Medulla oblongata (tissue), 1 donor: ENCODE results near the gene MT1E.
"Not testable (repeated sequence)": the region's sequence is repeated elsewhere in the genome, so short reads cannot be mapped to it uniquely, and the experiment has no call there.

ENCODE experiments used
- DNase-seq: peaks from one replicate; pipeline ENCODE4 v3.0.0-alpha.2; 2015; ENCODE audit errors: extremely low spot score

The MT1E gene

DNA sequence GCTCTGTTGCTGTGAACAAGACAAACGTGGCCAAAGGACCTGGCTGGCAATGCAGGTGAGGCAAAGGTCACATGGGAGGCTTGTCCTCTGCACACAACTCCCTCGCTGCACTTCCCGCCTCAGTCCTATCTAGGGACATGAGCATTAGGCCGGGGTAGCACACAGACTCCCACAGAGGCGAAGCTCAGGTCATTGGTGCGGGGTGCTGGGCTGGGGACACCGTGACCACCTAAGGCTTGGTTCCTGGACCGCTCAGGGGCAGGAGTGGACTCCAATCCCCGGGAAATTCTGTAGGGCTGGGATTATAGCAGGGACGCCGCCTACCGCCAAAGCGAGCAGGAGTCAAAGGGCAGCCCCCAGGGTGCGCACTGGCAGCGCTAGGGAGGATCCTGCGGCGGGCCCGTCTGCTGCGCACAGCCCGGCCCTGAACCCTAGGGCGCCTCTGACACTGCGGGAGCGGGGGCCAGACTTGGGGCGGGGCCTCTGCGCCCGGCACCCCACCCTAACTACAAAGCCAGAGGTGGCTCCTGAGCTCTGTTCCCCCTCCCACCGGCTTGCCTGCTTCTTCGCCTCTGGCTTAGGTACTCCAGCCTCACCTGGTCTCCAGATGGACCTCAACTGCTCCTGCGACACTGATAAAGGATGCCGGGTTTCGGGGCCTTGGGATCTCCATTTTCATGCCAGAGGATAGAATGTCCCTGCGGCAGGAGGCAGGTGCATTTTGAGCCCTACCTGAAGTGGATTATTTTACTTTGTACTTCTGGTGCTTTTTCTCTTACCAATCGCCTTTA is 22.3 kb downstream of the MT1E start:
- DNase-seq = no peak

DNA sequence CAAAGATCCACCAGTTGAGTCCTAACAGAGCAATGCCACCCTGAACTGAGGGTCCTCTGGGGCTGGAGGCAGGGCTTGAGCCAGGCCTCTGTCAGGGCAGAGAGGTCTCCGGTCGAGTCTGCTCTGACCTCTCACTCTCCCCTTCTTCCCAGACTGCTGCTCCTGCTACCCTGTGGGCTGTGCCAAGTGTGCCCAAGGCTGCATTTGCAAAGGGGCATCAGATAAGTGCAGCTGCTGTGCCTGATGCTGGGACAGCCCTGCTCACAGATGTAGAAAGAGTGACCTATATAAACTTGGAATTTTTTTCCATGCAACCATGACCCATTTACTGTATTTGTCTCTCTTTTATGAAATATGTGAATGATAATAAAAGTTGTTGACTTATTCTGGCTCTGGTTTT is 23.7 kb downstream of the MT1E start:
- DNase-seq = no peak

DNA sequence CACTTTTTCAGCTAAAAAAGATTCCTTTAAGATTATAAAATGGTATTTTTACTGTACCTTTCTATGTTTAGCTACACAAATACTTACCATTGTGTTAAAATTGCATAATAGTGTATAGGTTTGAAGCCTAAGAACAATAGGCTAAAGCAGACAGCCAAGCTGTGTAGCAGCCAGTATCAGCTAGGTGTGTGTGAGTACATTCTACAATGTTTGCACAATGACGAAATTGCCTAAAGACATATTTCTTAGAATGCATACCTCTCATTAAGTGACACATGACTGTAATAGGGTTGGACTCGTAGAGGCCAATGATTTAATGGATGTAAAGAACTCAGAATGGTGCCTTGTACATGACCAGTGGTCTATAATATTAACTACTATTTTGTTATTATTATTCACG is 24.2 kb downstream of the MT1E start:
- DNase-seq = no peak

DNA sequence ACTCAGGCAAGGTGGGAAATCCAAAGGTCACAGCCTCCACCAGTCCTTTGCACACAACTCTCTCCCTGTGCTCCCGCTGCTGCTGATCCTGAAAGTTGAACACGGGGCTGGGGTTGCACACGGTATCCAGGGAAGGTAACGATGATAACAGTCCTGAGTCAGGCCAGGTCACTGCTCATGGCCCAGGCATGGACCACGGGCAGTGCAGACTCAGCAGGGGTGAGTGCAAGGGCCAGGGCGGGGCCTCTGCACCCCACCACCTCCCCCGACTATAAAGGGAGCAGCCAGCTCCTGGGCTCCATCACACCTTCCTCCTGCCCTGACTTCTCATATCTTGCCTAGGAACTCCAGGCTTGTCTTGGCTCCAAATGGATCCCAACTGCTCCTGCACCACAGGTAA is 26.0 kb downstream of the MT1E start, which contains the start of gene MT1B:
TSS of gene MT1B (plus strand) at position 301 of the 400 bp plus-strand sequence. CDS start at position 369, 68 bp downstream.
- DNase-seq = no peak

DNA sequence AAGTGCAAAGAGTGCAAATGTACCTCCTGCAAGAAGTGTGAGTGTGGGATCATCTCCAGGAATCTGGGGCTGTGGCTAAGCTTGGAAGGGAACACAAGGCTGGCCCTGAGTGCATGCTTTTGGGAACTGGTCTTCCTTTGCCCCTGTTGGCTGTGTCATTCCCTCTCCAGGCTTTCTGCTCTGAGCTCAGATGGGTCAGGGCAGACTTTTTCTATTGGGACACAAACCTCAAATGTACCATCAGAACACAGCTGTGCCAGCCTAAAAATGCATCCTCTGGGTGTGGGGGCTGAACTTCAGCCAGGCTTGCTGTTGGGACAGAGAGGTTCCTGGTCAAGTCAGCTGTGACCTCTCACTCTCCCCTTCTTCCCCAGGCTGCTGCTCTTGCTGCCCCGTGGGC is 27.0 kb downstream of the MT1E start:
- DNase-seq = no peak

DNA sequence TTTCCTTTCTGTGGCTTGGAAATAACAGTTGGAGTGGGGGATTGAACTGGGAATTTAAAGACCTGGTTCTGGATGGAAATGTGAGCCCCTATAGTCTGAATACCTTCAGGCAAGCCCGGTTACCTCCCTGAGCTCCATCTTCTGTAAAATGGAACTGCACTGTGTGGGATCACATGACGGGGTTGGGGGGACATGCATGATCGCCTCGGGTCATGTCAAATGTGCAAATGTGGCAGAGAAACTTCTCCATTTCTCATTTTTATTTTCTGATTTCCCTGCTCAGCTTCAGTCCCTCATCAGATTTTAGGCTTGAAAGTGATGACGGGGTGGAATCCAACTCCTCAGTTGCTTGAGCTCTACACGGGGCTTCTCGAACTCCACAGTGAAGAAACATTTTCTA is 27.6 kb downstream of the MT1E start:
- DNase-seq = no peak

DNA sequence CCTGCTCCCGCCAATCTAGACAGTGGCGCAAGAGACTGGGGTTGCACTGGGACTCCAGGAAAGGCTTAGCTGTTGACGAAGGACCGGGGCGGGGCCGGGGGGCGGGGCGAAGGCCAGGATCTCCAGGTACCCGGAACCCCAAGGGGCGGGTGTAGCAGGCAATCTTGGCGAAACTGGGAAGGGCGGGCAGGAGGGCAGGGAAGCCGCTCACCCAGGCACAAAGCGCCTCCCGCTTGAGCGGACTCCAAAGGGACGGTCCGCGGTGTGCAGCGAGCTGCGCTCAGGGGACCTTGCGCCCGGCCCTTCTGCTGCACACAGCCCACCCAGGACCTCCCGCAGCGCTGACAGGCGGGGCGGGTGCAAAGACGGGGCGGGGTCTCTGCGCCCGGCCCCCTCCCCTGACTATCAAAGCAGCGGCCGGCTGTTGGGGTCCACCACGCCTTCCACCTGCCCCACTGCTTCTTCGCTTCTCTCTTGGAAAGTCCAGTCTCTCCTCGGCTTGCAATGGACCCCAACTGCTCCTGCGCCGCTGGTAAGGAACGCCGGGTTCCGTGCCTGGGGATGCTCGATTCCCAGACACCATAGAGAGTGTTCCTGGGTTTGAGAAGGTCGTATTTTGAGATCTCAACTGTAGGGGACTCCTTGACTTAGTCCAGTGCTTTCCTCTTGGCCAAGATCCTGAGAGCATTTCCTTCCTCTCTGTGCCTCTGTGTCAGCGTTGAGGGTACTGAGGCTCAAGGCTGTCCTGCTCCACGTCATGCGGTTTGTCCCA is 32.2 kb downstream of the MT1E start, which contains the start of gene MT1F:
TSS of gene MT1F (plus strand) at position 405 of the 772 bp plus-strand sequence. CDS start at position 505, 100 bp downstream.
- peak; percentile 69 for DNase-seq

DNA sequence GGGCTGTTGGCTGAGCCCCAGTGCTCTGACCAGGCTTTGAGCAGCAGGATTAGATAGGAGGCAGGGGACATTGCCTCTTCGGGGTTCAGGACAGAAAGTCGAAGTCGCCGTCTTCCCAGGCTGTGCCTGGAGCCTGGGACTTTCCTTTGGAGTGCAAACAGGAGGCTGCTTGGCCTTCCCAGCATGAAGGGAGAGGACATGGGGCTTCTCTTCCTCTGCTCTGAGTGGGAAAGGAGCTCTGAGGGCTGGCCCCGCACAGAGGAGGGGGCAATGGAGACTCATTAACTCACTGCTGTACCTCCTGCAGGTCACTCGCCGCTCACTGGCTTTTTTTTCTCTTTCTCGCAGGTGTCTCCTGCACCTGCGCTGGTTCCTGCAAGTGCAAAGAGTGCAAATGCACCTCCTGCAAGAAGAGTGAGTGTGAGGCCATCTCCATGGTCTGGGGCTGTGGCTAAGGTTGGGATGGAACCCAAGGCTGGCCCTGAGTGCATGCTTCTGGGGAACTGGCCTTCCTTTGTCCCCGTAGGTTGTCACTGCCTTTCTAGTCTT is 32.8 kb downstream of the MT1E start:
- no peak for DNase-seq

DNA sequence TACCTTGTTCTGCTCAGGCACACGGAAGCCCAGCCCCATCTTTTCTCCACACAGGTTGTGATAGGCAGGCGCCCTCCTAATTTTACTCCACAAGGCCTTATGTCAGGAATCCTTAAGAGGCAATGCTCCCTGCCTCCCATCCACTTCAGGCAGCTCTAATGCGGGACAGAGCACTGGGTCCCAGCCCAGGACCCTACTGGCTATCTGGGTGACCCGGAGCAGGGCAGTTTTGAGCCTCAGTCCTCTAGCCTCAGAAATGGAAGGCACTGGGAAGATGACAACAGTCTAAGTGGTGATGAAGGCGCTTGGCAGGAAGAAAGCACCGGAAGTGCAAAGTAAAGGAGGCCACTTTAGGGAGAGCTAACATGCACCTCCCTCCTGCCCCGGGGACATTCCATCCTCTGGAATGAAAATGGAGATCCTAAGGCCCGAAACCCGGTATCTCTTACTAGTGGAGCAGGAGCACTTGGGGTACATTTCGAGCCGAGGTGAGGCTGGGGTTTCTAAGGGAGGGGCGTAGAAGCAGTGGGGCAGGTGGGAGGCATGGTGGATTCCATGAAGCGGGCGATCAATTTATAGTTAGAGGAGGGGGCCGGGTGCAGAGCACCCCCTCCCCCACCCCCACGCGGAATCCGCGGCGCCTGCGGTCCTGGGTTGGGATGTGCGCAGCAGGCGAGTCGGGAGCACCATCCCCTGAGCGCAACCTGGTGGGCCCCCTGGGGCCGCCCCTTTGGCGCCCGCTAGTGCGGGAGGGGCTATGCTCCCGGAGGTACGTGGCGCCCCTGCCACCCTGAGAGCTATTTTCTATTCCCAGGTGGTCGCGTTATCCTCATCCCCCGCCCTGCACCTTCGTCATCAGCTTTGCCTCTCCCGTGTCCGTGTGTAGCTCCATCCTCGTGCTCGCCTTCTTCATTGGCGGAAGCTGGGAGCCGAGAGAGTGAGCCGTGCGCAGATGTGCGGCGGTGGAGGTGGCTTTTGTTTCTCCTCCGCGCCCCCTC is 37.1 kb downstream of the MT1E start:
- no peak for DNase-seq

DNA sequence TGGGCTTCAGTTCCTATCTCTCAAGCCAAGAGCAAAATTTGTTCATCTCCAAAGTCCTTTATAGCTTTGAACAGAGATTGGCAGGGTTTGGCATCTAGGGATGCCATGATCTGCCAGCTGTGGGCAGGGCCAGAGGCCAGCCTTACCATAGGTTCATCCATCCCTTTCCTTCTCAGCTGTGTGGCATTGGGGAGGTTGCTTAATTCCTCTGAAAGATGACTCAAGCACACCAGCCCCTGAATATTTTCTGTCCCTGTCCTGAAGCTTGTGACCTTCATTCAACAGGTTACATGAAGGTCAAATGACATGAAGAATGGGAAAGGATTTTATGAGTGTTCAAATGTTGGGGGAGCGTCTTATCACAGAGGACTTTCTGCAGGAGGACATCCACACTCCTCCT is 38.9 kb downstream of the MT1E start:
- DNase-seq = no peak

DNA sequence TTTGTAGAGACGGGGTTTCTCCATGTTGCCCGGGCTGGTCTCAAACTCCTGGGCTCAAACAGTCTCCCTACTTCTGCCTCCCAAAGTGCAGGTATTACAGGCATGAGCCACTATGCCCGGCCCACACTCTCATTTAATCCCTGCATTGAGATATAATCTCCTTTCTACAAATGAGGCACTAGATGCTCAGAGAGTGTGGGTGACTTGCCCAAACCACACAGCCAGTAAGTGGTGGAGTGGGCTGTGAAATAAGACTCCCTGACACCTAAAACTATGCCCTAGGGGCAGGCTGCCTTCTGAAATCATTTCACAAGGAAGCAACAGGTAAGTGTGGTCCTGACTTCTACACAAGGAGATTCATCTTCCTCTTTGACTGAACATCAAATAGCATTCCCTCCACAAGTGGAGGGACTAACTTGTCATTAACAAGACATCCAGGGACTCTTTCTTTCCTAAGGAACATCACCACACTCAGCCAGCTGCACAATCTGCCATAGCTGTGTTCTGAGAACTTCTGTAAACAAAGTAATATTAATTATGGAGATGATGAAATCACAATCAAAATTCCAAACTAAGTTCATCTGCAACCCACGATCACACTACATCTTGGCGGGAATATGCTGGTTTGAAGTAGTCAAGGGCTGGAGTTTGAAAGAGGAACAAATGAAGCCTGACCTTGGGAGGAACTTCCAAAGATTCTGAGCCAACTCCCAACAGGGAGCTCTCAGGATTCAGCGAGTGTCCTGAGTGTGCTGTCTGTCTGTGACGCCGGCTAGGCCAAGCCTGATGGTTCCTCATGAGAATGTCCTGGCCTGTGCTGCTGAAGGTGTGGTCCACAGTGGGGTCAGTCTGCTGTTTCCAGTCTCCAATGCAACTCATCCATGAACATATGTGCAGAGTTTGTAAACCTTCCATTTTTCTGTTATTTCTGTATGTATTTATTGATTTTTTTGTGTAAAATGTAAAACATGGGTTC is 40.0 kb downstream of the MT1E start:
- not testable (repeated sequence) for DNase-seq

DNA sequence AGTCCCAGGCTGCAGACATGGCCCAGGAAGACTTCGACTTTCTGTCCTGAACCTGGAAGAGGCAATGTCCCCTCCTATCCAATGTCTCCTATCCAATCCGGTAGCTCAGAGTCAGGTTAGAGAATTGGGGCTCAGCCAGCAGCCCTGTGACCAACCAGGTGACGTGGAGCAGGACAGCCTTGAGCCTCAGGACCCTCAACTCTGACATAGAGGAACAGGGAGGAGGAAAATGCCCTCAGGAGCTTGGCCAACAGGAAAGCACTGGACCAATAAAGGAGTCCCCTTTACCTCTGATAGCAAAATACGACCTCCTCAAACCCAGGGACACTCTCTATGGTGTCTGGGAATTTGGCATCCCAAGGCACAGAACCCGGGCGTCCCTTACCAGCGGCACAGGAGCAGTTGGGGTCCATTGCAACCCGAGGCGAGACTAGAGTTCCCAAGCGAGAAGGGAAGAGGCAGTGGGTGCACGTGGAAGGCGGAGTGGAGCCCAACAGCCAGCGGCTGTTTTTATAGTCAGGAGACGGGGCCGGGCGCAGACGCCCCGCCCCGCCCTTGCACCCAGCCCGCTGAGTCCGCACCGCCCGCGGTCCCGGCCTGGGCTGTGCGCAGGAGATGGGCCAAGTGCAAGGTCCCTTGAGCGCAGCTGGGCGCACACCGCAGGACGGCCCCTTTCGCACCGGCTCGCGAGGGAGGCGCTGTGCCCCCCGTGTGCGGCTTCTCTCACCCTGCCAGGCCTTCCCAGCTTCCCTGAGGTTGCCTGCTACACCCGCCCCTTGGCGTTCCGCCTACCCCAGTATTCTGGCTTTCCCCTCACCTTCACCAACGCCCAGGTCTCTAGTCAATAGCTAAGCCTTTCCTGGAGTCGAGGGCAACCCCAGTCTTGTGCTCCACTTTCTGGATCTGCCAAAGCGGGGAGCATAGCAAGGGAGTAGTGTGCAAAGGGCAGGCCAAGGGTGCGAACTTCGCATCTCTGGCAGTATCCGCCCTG is 42.3 kb downstream of the MT1E start, which contains the start of gene MT1G:
TSS of gene MT1G (minus strand) at position 485 of the 991 bp plus-strand sequence. CDS start at position 413, 72 bp downstream.
- peak; percentile 21 for DNase-seq

DNA sequence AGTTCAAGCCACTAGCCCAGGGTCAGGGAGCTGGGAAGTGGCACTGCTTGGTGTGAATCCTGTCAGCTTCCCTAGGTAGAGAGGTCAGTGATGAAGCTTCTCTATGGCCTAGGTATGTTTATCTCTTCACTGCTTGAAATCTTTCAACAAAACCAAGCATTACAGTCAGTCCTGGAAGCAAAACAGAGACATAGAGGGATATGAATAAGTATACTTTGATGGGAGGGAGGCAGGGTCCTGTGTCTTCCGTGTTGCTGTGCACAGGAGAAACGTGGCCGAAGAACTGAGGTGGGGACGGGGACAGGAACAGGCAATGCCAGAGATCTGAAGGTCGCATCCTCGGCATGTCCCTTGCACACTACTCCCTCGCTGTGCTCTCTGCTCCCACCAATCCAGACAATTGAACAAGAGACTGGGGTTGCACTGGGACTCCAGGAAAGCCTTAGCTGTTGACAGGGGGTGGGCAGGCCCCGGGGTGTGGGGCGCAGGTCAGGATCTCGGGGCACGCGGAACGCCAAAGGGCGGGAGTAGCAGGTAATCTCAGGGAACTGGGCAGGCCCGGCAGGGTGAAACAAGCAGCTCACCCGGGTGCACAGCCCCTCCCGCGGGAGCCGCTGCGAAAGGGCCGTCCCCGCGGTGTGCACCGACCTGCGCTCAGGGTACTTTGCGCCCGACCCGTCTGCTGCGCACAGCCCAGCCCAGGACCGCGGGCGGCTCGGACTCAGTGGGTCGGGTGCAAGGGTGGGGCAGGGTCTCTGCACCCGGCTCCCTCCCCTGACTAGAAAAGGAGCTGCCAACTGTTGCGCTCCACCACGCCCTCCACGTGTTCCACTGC is 43.6 kb downstream of the MT1E start, which contains the start of gene MT1H:
TSS of gene MT1H (plus strand) at position 810 of the 835 bp plus-strand sequence. CDS start 71 bp downstream, outside the sequence.
- DNase-seq = no peak

DNA sequence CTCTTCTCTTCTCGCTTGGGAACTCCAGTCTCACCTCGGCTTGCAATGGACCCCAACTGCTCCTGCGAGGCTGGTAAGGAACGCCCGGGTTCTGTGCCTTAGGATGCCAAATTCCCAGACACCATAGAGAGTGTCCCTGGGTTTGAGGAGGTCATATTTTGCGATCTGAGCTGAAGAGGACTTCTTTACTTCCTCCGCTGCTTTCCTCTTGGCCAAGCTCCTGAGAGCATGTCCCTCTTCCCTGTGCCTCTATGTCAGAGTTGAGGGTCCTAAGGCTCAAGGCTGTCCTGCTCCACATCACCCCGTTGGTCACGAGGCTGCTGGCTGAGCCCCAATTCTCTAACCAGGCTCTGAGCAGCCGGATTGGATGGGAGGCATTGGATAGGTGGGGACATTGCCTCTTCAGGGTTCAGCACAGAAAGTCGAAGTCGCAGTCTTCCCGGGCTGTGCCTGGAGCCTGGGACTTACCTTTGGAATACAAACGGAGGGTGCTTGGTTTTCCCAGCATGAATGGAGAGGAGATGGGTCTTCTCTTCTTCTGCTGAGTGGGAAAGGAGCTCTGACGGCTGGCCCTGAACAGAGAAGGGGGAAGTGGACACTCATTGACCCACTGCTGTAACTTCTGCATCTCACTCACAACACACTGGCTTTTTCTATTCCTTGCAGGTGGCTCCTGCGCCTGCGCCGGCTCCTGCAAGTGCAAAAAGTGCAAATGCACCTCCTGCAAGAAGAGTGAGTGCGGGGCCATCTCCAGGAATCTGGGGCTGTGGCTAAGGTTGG is 44.4 kb downstream of the MT1E start:
- DNase-seq = no peak

DNA sequence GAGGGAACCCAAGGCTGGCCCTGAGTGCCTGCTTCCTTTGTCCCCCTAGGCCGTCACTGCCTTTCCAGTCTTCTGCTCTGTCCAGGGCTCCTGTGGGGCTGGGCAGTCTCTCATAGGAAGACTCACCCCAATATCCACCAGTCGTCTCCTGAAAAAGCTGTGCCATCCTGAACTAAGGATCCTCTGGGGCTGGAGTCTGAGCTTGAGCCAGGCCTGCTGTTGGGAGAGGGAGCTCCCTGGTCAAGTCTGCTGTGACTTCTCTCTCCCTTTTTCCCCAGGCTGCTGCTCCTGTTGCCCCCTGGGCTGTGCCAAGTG is 45.0 kb downstream of the MT1E start:
- DNase-seq = no peak

DNA sequence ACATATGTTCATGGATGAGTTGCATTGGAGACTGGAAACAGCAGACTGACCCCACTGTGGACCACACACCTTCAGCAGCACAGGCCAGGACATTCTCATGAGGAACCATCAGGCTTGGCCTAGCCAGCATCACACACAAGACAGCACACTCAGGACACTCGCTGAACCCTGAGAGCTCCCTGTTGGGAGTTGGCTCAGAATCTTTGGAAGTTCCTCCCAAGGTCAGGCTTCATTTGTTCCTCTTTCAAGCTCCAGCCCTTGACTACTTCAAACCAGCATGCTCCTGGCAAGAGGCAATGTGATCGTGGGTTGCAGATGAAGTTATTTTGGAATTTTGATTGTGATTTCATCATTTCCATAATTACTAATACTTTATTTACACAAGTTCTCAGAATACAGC is 46.1 kb downstream of the MT1E start:
- DNase-seq = not testable (repeated sequence)

DNA sequence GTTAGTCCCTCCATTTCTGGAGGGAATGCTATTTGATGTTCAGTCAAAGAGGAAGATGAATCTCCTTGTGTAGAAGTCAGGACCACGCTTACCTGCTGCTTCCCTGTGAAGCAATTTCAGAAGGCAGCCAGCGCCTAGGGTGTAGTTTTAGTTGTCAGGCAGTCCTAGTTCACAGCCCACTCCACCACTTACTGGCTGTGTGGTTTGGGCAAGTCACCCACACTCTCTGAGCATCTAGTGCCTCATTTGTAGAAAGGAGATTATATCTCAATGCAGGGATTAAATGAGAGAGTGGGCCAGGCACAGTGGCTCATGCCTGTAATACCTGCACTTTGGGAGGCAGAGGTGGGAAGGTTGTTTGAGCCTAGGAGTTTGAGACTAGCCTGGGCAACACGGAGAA is 46.6 kb downstream of the MT1E start:
- not testable (repeated sequence) for DNase-seq
